ENCODE data around the gene GEN1.

Gene GEN1

DNA sequence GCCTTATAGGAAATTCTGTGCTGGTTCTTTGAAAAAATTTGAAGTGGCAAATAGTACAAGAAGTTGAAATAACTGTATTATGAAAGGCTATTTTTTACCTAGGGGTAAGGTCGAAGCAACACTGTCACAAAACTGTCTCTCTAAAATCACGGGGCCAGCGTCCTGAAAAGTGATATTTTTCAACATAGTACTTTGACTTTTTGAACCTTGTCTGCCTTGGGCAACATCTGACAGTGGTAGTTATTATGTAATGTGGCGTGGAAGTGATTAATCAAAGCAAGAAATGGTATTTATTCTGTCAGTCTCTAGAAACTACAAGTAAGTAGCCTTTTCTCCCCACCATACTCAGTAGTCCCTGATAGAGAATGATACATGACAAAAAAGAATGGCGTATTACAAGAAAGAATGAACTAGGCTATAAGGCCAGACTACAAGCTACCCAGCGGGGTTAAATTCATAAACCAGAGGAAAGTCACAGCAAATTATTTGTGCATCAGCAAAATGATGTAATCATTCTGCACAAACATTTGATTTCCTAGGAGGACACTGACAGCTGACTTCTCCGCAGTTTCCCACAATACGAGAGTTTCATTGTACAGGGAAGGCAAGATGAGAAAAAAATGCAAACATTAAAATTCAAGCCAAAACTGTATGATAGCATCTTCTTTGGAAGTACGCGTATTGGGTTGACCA lies 9.8 kb downstream of the GEN1 start:
- H3K4me3 Mint-ChIP-seq = no peak overlapping the region
- no peaks in the 10 kb centered on the region for H3K9me3 Mint-ChIP-seq
- H3K36me3 Mint-ChIP-seq = peaks cover 35% of the 10 kb centered on the region
- no peak for DNase-seq
- CTCF ChIA-PET = interaction anchor here (0.5 to 1.2 kb wide), 2 partner anchors 28 to 59 kb away, joined by 3 read pairs; no protein-coding TSS in a partner anchor
- H3K4me1 Mint-ChIP-seq = peaks cover 5% of the 10 kb centered on the region
- no peaks in the 10 kb centered on the region for H3K27me3 Mint-ChIP-seq
- H3K27ac Mint-ChIP-seq = no peak overlapping the region

DNA sequence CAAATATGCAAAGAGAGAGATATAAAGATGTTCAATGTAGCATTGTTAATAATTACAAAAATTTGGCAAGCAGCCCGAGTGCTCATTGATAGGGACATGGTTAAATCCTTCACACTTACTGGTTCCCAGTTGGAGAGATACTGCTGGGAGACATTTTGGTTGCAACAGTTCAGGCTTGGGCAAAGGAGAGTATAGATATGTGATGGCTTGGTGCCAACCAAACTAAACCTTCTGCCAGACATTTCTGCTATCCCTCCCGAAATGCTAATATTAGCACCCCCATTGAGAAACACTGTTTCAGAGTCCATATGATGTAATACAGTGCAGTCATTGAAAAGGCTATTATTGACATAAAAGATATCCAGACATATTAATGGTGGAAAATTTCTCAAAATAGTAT lies 11.5 kb downstream of the GEN1 start:
- DNase-seq = no peak

DNA sequence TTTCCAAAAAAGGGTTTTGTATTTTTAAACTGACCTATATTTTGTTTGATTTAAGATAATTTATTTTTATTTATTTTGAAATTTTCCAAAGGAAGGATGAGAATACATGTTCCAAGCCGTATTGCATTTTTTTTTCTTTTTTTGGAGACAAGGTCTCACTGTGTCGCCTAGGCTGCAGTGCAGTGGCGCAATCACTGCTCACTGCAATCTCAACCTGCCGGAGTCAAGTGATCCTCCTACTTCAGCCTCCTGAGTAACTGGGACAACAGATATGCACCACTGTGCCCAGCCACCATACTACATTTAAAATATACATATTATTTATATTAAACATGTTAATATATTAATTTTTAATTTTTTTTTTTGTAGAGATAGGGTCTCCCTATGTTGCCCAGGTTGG lies 15.0 kb downstream of the GEN1 start:
- no peak for DNase-seq
- Mint-ChIP-seq H3K36me3 (peaks cover 23% of the 10 kb centered on the region), H3K4me1 (no peaks in the 10 kb centered on the region), H3K4me3 (no peak overlapping the region), H3K9me3 (no peaks in the 10 kb centered on the region), H3K27me3 (no peaks in the 10 kb centered on the region), H3K27ac (no peak overlapping the region)
- CTCF ChIA-PET = interaction anchor here (1.4 kb wide), 1 partner anchor 123 kb away, joined by 3 read pairs; no protein-coding TSS in a partner anchor

More for the DNA sequence above, 11.5 kb downstream of the GEN1 start:
- Mint-ChIP-seq H3K27ac (no peak overlapping the region), H3K9me3 (no peaks in the 10 kb centered on the region), H3K27me3 (no peaks in the 10 kb centered on the region), H3K36me3 (peaks cover 28% of the 10 kb centered on the region), H3K4me3 (no peak overlapping the region), H3K4me1 (no peaks in the 10 kb centered on the region)
- CTCF ChIA-PET = no interaction called here

GRCh38 chr2:17771956-17772355 lies 18.0 kb downstream of the GEN1 start:
- CTCF ChIA-PET = interaction anchor here (0.6 to 0.9 kb wide), 2 partner anchors 52 to 841 kb away, joined by 4 read pairs; no protein-coding TSS in a partner anchor
- no peaks in the 10 kb centered on the region for H3K4me1 Mint-ChIP-seq
- H3K9me3 Mint-ChIP-seq = no peaks in the 10 kb centered on the region
- no peak overlapping the region for H3K27ac Mint-ChIP-seq
- no peaks in the 10 kb centered on the region for H3K27me3 Mint-ChIP-seq
- DNase-seq = no peak
- H3K4me3 Mint-ChIP-seq = no peak overlapping the region
- H3K36me3 Mint-ChIP-seq = peaks cover 24% of the 10 kb centered on the region

GRCh38 chr2:17772532-17772931 lies 18.6 kb downstream of the GEN1 start:
- H3K9me3 Mint-ChIP-seq = no peaks in the 10 kb centered on the region
- no peaks in the 10 kb centered on the region for H3K4me1 Mint-ChIP-seq
- CTCF ChIA-PET = interaction anchor here (0.6 to 0.9 kb wide), 2 partner anchors 52 to 840 kb away, joined by 4 read pairs; no protein-coding TSS in a partner anchor
- no peak overlapping the region for H3K4me3 Mint-ChIP-seq
- H3K36me3 Mint-ChIP-seq = peaks cover 22% of the 10 kb centered on the region
- DNase-seq = no peak
- H3K27me3 Mint-ChIP-seq = no peaks in the 10 kb centered on the region
- no peak overlapping the region for H3K27ac Mint-ChIP-seq

- Mint-ChIP-seq H3K27me3 (no peaks in the 10 kb centered on the region), H3K36me3 (peaks cover 48% of the 10 kb centered on the region), H3K4me1 (no peaks in the 10 kb centered on the region)
Observed at GRCh38 chr2:17780546-17780945, 26.6 kb downstream of the GEN1 start.

GRCh38 chr2:17781482-17781881 lies 27.5 kb downstream of the GEN1 start:
- H3K27ac Mint-ChIP-seq = no peak overlapping the region
- no peak overlapping the region for H3K4me3 Mint-ChIP-seq
- no peaks in the 10 kb centered on the region for H3K9me3 Mint-ChIP-seq
- CTCF ChIA-PET = no interaction called here
- DNase-seq = no peak
- no peaks in the 10 kb centered on the region for H3K27me3 Mint-ChIP-seq
- peaks cover 43% of the 10 kb centered on the region for H3K36me3 Mint-ChIP-seq
- H3K4me1 Mint-ChIP-seq = no peaks in the 10 kb centered on the region

More at GRCh38 chr2:17780546-17780945, 26.6 kb downstream of the GEN1 start:
- Mint-ChIP-seq H3K27ac (no peak overlapping the region), H3K4me3 (no peak overlapping the region), H3K9me3 (no peaks in the 10 kb centered on the region)
- CTCF ChIA-PET = no interaction called here
- DNase-seq = no peak

GRCh38 chr2:17786727-17787126 lies 32.8 kb downstream of the GEN1 start:
- H3K9me3 Mint-ChIP-seq = no peaks in the 10 kb centered on the region
- CTCF ChIA-PET = no interaction called here
- DNase-seq = no peak
- peaks cover 19% of the 10 kb centered on the region for H3K36me3 Mint-ChIP-seq
- peaks cover 10% of the 10 kb centered on the region for H3K27me3 Mint-ChIP-seq
- H3K4me3 Mint-ChIP-seq = no peak overlapping the region
- H3K27ac Mint-ChIP-seq = no peak overlapping the region
- H3K4me1 Mint-ChIP-seq = peaks cover under 1% of the 10 kb centered on the region

DNA sequence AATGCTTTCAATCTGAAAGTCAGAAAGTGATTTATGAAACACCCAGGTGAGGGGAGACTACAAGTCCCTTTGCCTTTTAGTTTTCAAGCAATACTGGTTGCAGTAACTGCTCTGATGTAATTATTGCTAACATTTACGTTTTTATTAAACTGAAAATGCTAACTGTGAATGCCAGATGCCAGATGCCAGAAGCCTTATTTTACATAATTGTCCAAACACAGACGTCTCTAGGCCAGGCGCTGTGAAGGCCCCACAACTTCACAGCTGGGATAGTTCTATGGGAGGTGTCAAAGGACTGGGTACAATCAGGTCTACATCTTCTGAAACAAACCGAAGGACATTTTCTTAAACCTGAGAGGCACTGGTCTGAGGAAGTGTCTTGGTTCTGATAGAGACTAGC lies 34.8 kb downstream of the GEN1 start:
- no peak for DNase-seq
- peaks cover 9% of the 10 kb centered on the region for H3K4me1 Mint-ChIP-seq
- no peak overlapping the region for H3K4me3 Mint-ChIP-seq
- H3K9me3 Mint-ChIP-seq = no peaks in the 10 kb centered on the region
- CTCF ChIA-PET = no interaction called here
- peaks cover 29% of the 10 kb centered on the region for H3K27me3 Mint-ChIP-seq
- H3K36me3 Mint-ChIP-seq = peaks cover 4% of the 10 kb centered on the region
- no peak overlapping the region for H3K27ac Mint-ChIP-seq

- no peaks in the 10 kb centered on the region for H3K9me3 Mint-ChIP-seq
- no peak overlapping the region for H3K27ac Mint-ChIP-seq
- H3K4me3 Mint-ChIP-seq = no peak overlapping the region
- CTCF ChIA-PET = no interaction called here
- peaks cover 9% of the 10 kb centered on the region for H3K4me1 Mint-ChIP-seq
- DNase-seq = no peak
- peaks cover 39% of the 10 kb centered on the region for H3K27me3 Mint-ChIP-seq
- no peaks in the 10 kb centered on the region for H3K36me3 Mint-ChIP-seq
Observed at GRCh38 chr2:17790536-17790935, 36.6 kb downstream of the GEN1 start.

DNA sequence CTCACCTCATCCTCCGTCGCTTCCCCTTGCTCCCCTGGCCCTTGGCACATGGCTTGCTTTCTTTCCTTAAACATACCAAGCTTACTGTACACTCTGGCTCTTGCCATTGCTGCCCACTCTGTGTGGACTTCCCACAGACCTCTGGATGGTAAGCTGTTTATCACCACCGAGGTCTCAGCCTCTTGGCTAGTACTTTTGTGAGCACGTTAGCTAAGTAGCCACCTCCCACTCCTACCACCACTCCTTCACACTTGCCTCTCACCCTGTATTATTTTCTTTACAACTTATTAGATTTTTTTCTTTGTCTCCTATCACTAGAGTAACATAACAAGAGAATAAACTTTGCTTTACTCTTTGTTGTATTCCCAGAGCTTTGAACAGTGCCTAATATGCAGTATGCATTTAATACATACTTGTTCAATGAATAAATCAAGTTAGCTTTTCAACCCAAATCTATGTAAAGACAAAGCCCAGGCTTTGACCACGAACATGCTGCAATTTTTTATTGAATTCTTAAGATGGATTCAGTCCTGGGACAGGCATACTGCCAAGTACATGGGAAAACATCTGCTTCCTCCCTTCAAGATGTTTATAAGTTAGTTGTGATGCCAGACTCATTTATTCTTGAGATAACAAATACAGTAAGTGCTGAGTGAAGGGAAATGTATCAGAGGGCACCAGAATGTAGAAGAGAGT lies 37.3 kb downstream of the GEN1 start:
- H3K27me3 Mint-ChIP-seq = peaks cover 44% of the 10 kb centered on the region
- H3K27ac Mint-ChIP-seq = no peak overlapping the region
- H3K36me3 Mint-ChIP-seq = no peaks in the 10 kb centered on the region
- CTCF ChIA-PET = no interaction called here
- peaks cover 9% of the 10 kb centered on the region for H3K4me1 Mint-ChIP-seq
- DNase-seq = no peak
- no peaks in the 10 kb centered on the region for H3K9me3 Mint-ChIP-seq
- H3K4me3 Mint-ChIP-seq = no peak overlapping the region

GRCh38 chr2:17791817-17792130 lies 37.8 kb downstream of the GEN1 start:
- DNase-seq = no peak
- peaks cover 9% of the 10 kb centered on the region for H3K4me1 Mint-ChIP-seq
- no peak overlapping the region for H3K4me3 Mint-ChIP-seq
- H3K9me3 Mint-ChIP-seq = no peaks in the 10 kb centered on the region
- no peak overlapping the region for H3K27ac Mint-ChIP-seq
- H3K36me3 Mint-ChIP-seq = no peaks in the 10 kb centered on the region
- CTCF ChIA-PET = no interaction called here
- peaks cover 46% of the 10 kb centered on the region for H3K27me3 Mint-ChIP-seq

GRCh38 chr2:17792515-17792914 lies 38.6 kb downstream of the GEN1 start:
- Mint-ChIP-seq H3K27ac (no peak overlapping the region), H3K4me1 (peaks cover 9% of the 10 kb centered on the region), H3K4me3 (no peak overlapping the region), H3K36me3 (no peaks in the 10 kb centered on the region), H3K27me3 (peaks cover 46% of the 10 kb centered on the region), H3K9me3 (no peaks in the 10 kb centered on the region)
- CTCF ChIA-PET = interaction anchor here (0.8 kb wide), 1 partner anchor 22 kb away, joined by 3 read pairs; no protein-coding TSS in a partner anchor
- DNase-seq = no peak

GRCh38 chr2:17793296-17793695 lies 39.4 kb downstream of the GEN1 start:
- Mint-ChIP-seq H3K36me3 (no peaks in the 10 kb centered on the region), H3K4me1 (peaks cover 9% of the 10 kb centered on the region), H3K9me3 (no peaks in the 10 kb centered on the region), H3K27me3 (peaks cover 46% of the 10 kb centered on the region), H3K4me3 (no peak overlapping the region), H3K27ac (no peak overlapping the region)
- no peak for DNase-seq
- CTCF ChIA-PET = interaction anchor here (0.6 kb wide), 1 partner anchor 19 kb away, joined by 3 read pairs; no protein-coding TSS in a partner anchor

DNA sequence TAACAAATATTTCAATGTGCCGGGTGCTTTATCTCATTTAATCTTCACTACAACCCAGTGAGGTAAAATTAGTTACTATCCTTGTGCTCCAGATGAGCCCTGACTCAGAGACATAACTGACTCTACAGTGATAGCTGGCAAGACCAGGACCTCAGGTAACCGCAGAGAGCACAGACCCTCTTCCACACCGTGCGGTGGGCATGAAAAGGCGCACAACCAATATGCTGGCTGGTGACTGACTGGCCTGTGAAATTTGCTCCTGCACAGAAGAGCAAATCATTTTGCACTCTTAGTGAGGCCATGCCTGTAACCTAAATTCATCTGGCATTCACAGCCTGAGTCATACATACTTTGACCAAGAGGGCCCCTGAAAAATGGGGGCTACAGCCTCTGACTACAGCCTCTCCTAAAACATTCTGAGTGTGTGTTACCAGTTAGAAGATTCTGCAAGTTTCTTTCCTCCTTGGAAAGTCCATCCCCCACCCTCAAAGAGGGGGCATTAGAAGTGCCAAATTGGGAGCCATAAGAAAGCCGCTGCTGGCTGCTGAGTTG lies 39.9 kb downstream of the GEN1 start:
- Mint-ChIP-seq H3K4me1 (peaks cover 9% of the 10 kb centered on the region), H3K27ac (no peak overlapping the region), H3K36me3 (no peaks in the 10 kb centered on the region), H3K27me3 (peaks cover 49% of the 10 kb centered on the region), H3K4me3 (no peak overlapping the region), H3K9me3 (no peaks in the 10 kb centered on the region)
- no peak for DNase-seq
- CTCF ChIA-PET = no interaction called here
